ENCODE measurements around the gene CACNA1C.
"Not testable (repeated sequence)": the region's sequence is repeated elsewhere in the genome, so short reads cannot be mapped to it uniquely, and the experiment has no call there.

The CACNA1C gene

GRCh38 chr12:2110127-2110526 is 57.3 kb downstream of the CACNA1C start:
- in situ Hi-C loops (cut with MboI; ENCODE audit: low sequenced_read_pairs): no loop called here

- in situ Hi-C loops (cut with MboI; ENCODE audit: low sequenced_read_pairs): no loop called here
Measured at GRCh38 chr12:2110849-2111566, 58.2 kb downstream of the CACNA1C start.

GRCh38 chr12:2111826-2112225 is 59.0 kb downstream of the CACNA1C start:
- in situ Hi-C loops (cut with MboI; ENCODE audit: low sequenced_read_pairs): no loop called here

GRCh38 chr12:2112401-2112800 is 59.6 kb downstream of the CACNA1C start:
- in situ Hi-C loops (cut with MboI; ENCODE audit: low sequenced_read_pairs): no loop called here

- in situ Hi-C loops (cut with MboI; ENCODE audit: low sequenced_read_pairs): no loop called here
Measured at GRCh38 chr12:2113119-2113912, 60.5 kb downstream of the CACNA1C start.

GRCh38 chr12:2114071-2114470 is 61.3 kb downstream of the CACNA1C start:
- in situ Hi-C loops (cut with MboI; ENCODE audit: low sequenced_read_pairs): no loop called here

- in situ Hi-C loops (cut with MboI; ENCODE audit: low sequenced_read_pairs): no loop called here
Measured at GRCh38 chr12:2115101-2115845, 62.5 kb downstream of the CACNA1C start.

GRCh38 chr12:2117541-2117940 is 64.8 kb downstream of the CACNA1C start:
- in situ Hi-C loops (cut with MboI; ENCODE audit: low sequenced_read_pairs): no loop called here

GRCh38 chr12:2118061-2118460 is 65.3 kb downstream of the CACNA1C start:
- in situ Hi-C loops (cut with MboI; ENCODE audit: low sequenced_read_pairs): no loop called here

GRCh38 chr12:2118481-2119255 is 65.9 kb downstream of the CACNA1C start:
- in situ Hi-C loops (cut with MboI; ENCODE audit: low sequenced_read_pairs): no loop called here

GRCh38 chr12:2119266-2119665 is 66.5 kb downstream of the CACNA1C start:
- in situ Hi-C loops (cut with MboI; ENCODE audit: low sequenced_read_pairs): no loop called here

- in situ Hi-C loops (cut with MboI; ENCODE audit: low sequenced_read_pairs): no loop called here
Measured at GRCh38 chr12:2120982-2121758, 68.4 kb downstream of the CACNA1C start.

- in situ Hi-C loops (cut with MboI; ENCODE audit: low sequenced_read_pairs): no loop called here
Measured at GRCh38 chr12:2124466-2125023, 71.8 kb downstream of the CACNA1C start.

- in situ Hi-C loops (cut with MboI; ENCODE audit: low sequenced_read_pairs): no loop called here
Measured at GRCh38 chr12:2125651-2126522, 73.1 kb downstream of the CACNA1C start.

GRCh38 chr12:2126676-2127406 is 74.1 kb downstream of the CACNA1C start:
- in situ Hi-C loops (cut with MboI; ENCODE audit: low sequenced_read_pairs): no loop called here

- in situ Hi-C loops (cut with MboI; ENCODE audit: low sequenced_read_pairs): no loop called here
Measured at GRCh38 chr12:2129076-2129475, 76.3 kb downstream of the CACNA1C start.

GRCh38 chr12:2135661-2136418 is 83.1 kb downstream of the CACNA1C start:
- in situ Hi-C loops (cut with MboI; ENCODE audit: low sequenced_read_pairs): not testable (repeated sequence)

All from hTERT RPE-1 (cell line).